Measurements from ENCODE around the gene NR6A1. TPM values are rescaled to one million over a fixed set of nuclear protein-coding genes. Genes with fewer than 3 reads are reported as not detected.
"Not testable (repeated sequence)": the region's sequence is repeated elsewhere in the genome, so short reads cannot be mapped to it uniquely, and the experiment has no call there.

Gene NR6A1
- total RNA-seq, 2 experiments from 2014 or later: 2.1 to 3.1 TPM

DNA sequence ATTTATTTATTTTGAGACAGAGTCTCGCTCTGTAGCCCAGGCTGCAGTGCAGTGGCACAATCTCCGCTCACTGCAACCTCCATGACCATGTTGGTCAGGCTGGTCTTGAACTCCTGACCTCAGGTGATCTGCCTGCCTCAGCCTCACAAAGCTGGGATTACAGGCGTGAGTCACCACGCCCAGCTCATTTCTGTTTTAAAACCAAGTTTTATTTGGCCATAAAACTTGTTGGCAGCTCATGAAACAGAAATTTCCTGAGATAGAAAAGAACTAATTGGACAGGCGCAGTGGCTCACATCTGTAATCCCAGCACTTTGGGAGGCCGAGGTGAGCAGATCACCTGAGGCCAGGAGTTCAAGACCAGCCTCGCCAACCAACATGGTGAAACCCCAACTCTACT, 155.3 kb downstream of the NR6A1 start:
- CTCF ChIA-PET: not testable (repeated sequence)

DNA sequence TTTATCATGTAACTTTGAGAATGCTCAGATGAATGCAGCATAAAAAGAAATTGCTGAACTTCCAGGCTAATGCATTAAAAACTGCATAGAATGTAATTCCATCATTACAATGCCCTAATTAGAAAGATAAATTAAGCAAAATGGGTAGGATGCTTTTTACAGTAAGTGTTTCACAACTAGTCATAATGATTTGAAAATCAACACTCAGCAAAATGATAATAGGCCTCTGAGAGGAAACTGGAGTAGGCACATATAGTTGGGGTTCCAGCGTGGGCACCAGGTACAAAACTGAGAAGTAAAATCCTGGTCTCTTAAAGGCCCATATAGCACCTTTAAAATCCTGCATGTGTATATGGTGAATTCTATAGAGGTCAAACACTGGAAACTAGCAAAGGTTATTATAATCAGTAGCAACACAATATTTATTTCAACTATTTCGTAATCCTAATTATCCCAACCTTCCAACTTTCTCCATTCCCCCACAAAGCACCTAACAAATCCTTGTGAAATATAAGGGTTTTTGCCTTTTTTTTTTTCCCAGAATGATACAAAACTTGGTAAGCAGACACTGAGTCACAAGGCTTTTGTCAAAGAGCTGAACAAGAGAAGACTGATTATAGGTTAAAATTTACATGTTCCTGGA, 155.9 kb downstream of the NR6A1 start:
- CTCF ChIA-PET: no interaction called here

More for the DNA sequence above, 155.3 kb downstream of the NR6A1 start:
- POLR2A ChIA-PET: not testable (repeated sequence)

DNA sequence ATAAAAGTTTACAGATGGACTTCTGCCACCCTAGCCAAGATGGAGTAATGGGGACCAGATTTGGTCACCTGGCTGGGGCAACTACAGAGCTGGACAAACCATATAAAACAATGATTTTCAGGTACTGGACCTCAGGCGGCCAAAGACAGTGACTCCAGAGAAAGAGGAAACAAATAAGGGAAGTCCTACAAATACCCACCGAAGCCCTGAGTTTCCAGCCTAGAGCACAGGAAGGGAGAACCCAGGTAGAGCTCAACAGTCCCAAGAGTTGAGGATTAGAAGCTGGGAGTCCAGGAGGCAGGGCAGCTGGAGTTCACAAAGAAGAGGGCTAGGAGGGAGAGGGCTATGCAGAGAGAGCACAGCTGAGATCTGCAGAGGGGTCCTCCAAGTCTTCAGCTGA, 157.3 kb downstream of the NR6A1 start:
- ChIA-PET CTCF (no interaction called here), POLR2A (no interaction called here)

More for the DNA sequence above, 155.9 kb downstream of the NR6A1 start:
- POLR2A ChIA-PET: interaction anchor here (0.7 kb wide), 1 partner anchor 42 kb away, joined by 3 read pairs; no protein-coding TSS in a partner anchor

DNA sequence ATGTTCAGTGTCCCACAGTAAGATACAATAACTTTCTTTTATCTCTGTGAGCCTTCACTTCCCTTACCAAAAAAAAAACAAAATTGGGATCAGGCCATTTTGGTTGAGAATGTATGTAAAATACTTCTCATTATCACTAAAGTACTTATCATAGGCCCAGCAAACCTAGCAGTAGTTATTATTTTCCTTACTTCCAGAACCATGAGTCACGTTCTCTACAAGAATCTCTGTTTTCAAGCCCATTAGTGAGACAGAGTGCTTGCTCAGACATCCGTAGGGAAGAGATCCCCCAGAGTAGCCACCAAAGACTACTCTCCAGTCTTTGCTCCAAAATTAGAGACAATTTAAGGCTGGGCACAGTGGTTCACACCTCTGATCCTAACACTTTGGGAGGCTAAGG, 160.0 kb downstream of the NR6A1 start:
- POLR2A ChIA-PET: no interaction called here
- CTCF ChIA-PET: interaction anchor here (0.6 kb wide), 1 partner anchor 87 kb away, joined by 4 read pairs; no protein-coding TSS in a partner anchor

DNA sequence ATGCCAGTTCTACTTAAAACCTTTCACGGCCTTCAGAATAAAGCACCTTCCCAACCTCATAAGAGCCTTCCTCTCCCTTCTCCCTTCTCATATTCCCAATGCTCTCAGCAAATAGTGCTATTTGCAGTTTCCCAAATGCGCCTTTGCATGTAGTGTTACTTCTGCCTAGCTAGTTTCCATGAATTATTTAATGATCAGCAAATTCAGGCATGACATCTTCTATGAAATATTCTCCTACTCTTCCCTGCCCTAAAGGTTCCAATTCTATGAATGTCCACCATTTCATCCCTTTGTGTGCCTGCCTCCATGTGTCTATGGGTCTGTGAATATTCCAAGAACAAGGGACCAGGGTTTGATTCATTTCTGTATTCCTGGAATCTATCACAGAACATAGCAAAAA, 165.1 kb downstream of the NR6A1 start:
- ChIA-PET POLR2A (no interaction called here), CTCF (no interaction called here)

DNA sequence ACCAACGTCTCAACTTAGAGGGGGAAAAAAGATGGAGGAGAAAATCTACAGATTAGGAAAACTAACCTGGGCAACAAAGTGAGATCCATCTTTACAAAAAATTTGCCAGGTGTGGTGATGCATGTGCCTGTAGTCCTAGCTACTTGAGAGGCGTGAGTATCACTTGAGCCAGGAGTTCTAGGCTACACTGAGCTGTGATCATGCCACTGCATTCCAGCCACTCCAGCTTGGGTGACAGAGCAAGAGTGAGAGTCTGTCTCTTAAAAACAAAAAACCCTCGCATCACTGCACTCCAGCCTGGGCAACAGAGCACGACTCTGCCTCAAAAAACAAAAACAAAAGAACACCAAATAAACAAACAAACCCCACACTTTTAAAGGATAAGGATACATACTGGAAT, 165.9 kb downstream of the NR6A1 start:
- CTCF ChIA-PET: no interaction called here
- POLR2A ChIA-PET: no interaction called here

DNA sequence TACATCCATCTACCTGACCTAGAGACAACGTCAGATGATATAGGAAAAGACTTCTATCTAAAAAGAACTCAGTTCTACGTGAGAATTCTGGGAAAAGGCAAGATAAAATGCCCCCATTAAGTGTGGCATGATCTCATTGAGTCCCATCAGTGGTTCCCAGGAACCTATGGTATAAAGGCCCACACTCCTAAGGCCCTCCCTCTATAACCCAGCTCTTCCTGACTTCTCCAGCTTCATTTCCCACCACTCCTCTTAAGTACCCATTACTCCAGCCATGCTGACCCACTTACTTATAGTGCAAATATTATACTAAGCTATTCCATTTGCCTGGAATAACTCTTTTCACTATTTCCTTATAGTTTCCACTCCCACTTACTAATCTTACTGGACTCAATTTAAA, 168.5 kb downstream of the NR6A1 start:
- ChIA-PET CTCF (interaction anchor here (1.3 to 1.9 kb wide), 2 partner anchors 15 to 109 kb away, joined by 3 to 5 read pairs; no protein-coding TSS in a partner anchor), POLR2A (no interaction called here)

DNA sequence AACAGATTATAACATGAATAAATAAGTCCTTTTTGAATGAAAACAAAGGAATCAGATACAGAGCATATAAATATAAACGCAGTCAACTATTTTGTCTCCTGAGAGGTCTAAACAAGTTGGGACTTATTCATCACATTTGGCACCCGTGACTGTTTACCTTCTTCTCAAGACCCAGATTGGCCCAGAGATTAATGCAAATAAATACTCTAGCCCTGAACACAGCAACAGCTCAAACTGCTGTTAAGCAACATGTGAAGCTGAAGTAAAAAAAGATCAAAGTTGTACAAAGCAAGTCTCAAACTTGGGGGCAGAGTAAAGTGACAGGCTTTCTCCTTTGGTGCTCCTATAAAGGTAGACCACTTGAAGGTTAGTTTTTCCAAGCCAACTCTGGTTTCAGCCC, 168.9 kb downstream of the NR6A1 start:
- ChIA-PET CTCF (interaction anchor here (0.6 to 1.9 kb wide), 3 partner anchors 15 to 110 kb away, joined by 3 to 5 read pairs (median 3); no protein-coding TSS in a partner anchor), POLR2A (no interaction called here)

DNA sequence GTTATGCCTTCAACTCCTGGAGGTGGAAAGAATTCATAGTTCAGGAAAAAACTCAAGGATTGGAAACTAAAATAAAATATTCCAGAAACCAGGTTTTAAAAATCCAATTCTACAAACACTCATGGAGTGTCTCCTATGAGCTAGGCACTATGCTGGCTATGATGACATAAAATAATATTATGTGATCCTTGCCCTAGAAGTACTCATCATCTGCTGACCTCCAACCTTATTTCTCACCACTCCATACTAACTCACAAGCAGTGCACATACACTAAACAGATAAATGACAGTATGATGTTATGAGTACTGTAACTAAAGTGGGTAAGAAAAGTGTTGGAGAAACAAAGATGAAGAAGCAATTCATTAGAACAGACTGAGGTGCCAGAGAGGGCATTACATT, 170.7 kb downstream of the NR6A1 start:
- POLR2A ChIA-PET: no interaction called here
- CTCF ChIA-PET: no interaction called here

DNA sequence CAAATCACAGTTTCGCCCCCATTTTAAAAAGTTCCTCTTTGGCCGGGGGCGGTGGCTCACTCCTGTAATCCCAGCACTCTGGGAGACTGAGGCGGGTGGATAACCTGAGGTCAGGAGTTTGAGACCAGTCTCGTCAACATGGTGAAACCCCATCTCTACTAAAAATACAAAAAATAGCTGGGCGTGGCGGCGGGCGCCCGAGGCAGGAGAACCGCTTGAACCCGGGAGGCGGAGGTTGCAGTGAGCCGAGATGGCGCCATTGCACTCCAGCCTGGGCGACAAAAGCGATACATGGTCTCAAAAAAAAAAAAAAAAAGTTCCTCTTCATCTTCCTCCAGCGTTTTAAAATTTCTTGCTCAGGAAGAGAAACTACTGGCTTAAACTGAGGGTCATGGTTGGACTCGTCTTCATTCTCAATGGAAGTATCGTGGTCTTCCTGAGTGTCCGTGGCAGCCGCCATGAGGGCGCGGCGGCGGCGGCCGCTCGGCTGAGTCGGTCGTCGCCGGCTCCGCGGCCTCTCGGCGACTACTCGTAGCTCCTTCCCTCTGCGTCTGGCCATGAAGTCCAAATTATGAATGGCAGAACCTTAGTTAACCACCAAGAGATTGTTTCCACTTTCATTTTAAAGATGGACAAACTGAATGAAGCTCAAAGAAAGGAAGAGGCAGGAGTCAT, 171.9 kb downstream of the NR6A1 start:
- CTCF ChIA-PET: interaction anchor here (0.7 kb wide), 2 partner anchors 25 to 94 kb away, joined by 3 to 5 read pairs; no protein-coding TSS in a partner anchor

DNA sequence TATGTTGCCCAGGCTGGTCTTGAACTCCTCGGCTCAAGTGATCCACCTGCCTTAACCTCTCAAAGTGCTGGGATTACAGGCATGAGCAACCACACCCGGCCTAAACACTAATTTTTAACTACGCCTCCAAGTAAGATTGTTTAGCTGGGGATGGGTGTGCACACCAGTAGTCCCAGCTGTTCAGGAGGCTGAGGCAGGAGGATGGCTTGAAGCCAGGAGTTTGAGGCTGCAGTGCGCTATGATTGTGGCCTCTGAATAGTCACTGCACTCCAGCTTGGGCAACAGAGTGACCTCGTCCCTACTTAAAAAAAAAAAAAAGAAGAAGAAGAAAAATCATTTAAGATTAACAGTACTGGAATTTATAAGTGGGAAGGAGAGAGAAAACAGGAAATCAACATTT, 173.1 kb downstream of the NR6A1 start:
- CTCF ChIA-PET: interaction anchor here (0.6 kb wide), 1 partner anchor 199 kb away, joined by 3 read pairs; no protein-coding TSS in a partner anchor

More for the DNA sequence above, 171.9 kb downstream of the NR6A1 start:
- POLR2A ChIA-PET: no interaction called here

DNA sequence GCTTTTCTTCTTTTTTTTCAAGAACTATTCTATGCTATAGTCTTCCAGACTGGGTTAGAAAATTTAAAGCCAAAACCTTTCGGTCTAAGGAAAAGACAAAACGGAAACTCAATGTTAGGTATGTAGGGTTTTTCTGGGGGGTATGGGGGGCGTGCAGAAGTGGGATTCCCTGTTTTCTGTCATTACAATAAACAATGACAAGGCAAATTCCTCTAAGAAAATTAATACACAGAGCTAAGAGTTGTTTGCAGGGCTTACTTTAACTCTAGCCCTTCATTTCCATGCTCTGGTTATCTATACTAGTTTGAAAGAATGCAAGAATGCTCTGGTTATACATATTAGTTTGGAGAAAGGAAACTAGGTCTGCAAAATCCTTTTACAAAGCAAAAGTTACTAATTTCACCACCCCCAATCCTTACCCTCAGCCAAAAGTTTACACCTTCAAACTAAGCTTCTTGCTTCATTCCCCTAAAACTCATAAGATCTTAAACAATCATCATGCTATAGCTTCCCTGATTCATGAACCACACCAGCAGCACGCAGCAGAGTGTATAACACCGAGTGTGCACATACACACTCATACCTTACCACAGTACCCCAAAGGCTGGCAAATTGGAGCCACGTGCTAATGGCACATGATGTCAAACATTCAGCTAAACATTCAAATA, 174.8 kb downstream of the NR6A1 start:
- CTCF ChIA-PET: interaction anchor here (0.7 kb wide), 2 partner anchors 9 to 23 kb away, joined by 4 to 6 read pairs; no protein-coding TSS in a partner anchor
- POLR2A ChIA-PET: no interaction called here

More for the DNA sequence above, 173.1 kb downstream of the NR6A1 start:
- POLR2A ChIA-PET: no interaction called here

DNA sequence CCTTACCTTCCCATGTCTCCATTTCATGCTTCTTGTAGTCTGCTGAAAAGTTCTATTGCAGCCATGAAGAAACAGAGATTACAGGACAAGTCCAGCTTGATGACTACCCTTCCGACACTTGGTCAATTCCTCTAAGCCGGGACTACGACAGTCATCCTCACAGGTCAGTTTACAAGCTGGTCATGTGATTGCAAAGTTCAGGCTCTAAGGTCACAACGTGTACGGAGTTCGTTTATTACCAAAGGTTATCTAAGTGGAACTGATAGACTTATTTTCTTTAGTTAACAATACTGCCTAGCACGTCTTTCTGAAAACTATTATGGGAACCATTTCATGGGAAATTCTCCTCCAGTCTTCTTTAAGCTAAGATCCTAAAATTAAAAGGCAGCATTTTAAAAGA, 175.4 kb downstream of the NR6A1 start:
- ChIA-PET POLR2A (no interaction called here), CTCF (interaction anchor here (0.7 kb wide), 2 partner anchors 9 to 23 kb away, joined by 4 to 6 read pairs; no protein-coding TSS in a partner anchor)

DNA sequence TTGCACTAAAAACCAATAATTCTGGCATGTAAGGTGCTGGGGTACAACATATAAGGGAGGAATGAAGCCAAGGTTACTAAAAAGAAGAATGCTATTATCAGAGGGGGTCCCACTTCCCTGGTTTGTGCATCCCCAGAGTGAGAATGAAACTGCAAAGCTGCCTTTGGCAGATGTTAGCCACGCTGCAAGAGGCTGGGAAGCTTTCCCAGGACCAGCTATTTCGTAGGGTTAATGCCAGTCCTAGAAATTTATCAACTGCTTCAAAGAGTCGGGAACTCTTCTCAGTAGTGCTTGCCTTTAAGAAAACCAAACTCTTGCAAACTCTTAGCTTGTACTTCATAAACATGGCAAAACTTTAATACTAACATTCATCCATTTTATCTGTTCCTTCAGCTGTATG, 176.4 kb downstream of the NR6A1 start:
- ChIA-PET POLR2A (no interaction called here), CTCF (no interaction called here)

DNA sequence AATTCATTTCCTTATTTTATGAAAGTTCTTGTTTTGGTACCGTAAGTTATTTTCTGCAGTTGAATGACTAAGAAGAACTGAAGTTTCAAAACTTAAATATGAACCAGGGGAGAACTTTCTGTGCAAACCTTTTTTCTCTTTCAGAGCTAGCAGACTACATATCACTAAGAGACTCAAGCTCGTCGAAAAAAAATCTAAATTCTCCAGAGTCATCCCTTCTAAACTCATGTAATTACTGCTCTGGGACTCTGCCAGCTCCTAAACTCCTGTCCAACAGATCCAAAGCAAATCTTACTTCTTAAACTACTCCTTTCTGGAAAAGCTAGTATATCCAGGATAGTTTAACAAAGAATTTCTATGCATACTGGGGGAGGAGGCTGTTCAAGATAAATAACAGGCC, 176.9 kb downstream of the NR6A1 start:
- ChIA-PET CTCF (no interaction called here), POLR2A (no interaction called here)

DNA sequence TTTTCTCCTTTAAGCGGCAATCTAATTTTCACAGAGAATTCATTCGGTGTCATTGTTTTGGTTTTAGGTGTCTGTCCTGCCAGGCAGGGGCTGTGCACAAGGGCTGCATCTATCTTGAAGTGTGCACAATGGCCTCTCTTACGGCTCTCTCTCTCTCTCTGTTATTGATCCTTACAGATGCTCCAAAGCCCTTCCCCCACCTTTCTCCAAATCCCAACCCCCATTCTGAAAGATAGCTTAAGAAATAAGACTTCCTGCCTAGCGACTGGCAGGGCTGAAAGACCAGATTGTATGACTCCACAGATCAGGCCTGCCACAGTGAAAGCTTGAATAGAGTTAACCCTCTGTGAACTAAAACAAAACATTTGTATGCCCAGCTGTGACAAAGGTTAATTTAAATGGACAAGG, 177.5 kb downstream of the NR6A1 start:
- CTCF ChIA-PET: no interaction called here
- POLR2A ChIA-PET: no interaction called here

DNA sequence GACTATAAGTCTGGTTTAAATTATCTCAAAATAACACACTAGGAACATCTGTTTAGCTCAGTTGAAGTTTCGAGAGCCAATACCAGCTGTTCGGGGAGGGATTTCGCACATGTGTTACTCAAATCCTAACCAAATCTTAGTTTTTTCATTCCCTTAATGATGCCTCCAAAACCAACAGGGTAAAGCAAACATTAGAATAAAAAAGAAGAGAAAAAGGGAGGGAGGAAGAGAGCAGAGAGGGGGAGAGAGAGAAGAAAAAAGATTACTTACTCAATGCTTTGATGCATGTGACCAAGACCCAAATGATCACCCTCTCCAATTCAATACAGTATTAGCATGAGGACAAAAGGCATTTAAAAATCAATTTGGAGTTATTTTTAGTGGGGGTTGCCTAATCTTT, 177.9 kb downstream of the NR6A1 start:
- ChIA-PET POLR2A (no interaction called here), CTCF (no interaction called here)

DNA sequence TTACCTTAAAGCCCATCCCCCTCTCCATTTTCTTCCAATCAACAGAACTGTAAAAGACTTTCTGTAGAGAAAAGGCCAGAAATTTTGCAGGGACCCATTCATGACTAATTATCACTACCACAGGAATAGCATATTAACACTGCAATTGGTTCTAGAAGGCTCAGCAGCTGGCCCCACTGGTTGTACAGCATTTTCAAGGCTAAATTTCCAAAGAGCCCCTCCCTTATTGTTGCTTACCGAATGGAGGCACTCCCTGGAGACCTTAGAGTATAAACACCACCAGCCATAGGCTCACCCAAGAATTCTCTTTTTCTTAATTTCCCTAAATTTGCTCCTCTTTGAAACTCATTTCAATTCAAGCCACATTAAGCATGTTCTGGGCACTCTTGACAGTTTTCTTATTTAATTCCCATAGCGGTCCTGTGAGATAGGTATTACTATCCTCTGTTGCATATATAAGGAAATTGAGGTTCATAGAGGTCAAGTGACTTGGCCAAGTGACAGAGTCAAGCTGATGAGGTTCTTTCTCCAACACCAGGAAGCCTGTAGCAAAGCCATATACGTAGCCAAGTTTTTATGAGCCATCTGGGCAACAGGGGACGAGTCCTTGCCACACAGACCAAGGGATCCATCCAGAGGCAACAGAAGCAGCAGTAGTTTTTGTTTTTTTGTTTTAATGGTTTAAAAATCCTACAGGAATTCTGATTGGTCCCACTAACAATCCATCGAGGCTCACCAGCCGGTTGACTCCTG, 180.0 kb downstream of the NR6A1 start:
- ChIA-PET CTCF (no interaction called here), POLR2A (no interaction called here)

DNA sequence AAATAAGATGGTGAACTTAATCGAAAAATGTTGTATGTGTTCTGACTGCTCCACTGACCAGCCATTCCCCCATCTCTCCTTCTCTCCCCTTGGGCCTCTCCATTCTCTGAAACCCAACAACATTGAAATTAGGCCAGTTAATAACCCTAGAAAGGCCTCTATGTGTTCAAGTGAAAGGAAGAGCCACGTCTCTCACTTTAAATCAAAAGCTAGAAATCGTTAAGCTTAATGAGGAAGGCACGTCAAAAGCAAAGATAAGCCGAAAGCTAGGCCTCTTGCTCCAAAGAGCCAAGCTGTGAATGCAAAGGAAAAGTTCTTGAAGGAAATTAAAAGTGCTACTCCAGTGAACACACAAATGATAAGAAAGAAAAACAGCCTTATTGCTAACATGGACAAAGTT, 186.5 kb downstream of the NR6A1 start:
- ChIA-PET POLR2A (no interaction called here), CTCF (no interaction called here)

DNA sequence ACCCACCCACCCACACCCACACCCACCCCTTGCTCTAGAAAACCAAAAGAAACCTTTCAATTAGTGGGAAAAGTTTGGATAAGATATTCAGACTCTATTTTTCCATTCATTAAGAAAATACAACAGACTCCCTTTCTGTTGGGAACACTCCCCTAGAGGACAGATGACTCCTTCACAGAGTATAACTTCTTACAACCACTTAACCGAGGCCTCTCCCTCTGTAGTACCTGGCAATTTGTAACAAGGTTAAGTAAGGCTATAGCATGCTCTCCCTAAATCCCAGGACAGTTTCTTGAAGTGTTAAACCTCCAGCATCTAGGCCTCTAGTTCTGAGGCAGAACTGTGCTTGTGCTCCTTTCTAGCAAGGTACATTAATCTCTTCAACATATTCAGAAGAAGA, 188.0 kb downstream of the NR6A1 start:
- POLR2A ChIA-PET: no interaction called here
- CTCF ChIA-PET: no interaction called here
